GM13976 (cell line): ENCODE measurements around the gene C14orf119.

Experiments used
- DNase-seq: peaks from one replicate; pipeline ENCODE4 v3.0.0; 2012; ENCODE audit warnings: low spot score
- CTCF ChIP-seq: IDR thresholded peaks from 2 replicates; pipeline ENCODE4 v1.5.1; 2012; ENCODE audit warnings: borderline replicate concordance, mild to moderate bottlenecking; ENCODE audit not compliant: insufficient read depth; ENCODE audit errors: extremely low read depth, missing control alignments, control extremely low read depth
- in situ Hi-C: fragments of 300-500 bp; cut with MboI; formaldehyde crosslinking; loops from one replicate; pipeline ENCODE4 v1.12.0; 2022; ENCODE audit warnings: low sequenced_read_pairs, mixed read lengths, inconsistent platforms; ENCODE audit not compliant: unreplicated experiment

The C14orf119 gene

GRCh38 chr14:23077962-23078361 is 17.3 kb upstream of the C14orf119 start:
- DNase-seq: no peak
- in situ Hi-C loops: no loop called here
- TF ChIP-seq CTCF: no peak

GRCh38 chr14:23078692-23079116 is 16.6 kb upstream of the C14orf119 start:
- no peak for TF ChIP-seq CTCF
- no peak for DNase-seq
- in situ Hi-C loops: no loop called here

- in situ Hi-C loops: no loop called here
Observed at GRCh38 chr14:23079716-23080115, 15.6 kb upstream of the C14orf119 start.

DNA sequence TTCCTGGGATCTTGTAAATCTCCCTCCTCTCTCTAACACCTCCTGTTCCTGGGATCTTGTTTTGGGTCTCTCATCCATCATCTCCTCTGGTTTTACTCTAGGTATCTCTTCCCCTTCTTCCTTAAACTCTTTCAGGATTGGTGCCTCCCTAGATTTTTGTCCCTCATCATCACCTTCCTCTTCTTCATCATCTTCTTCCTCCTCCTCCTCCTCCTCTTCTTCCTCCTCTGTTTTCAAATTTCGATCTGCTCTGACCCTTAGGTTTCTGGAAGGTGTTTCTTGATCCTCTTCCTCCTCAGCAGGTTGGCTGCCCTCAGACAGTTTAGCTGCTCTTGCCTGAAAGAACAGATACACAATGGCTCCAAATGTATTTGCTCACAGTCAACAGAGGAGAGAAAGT is 14.8 kb upstream of the C14orf119 start:
- in situ Hi-C loops: no loop called here
- no peak for DNase-seq
- TF ChIP-seq CTCF: no peak

More at GRCh38 chr14:23079716-23080115, 15.6 kb upstream of the C14orf119 start:
- no peak for DNase-seq
- TF ChIP-seq CTCF: no peak

- in situ Hi-C loops: no loop called here
- no peak for TF ChIP-seq CTCF
- no peak for DNase-seq
Observed at GRCh38 chr14:23085458-23085857, 9.8 kb upstream of the C14orf119 start.

DNA sequence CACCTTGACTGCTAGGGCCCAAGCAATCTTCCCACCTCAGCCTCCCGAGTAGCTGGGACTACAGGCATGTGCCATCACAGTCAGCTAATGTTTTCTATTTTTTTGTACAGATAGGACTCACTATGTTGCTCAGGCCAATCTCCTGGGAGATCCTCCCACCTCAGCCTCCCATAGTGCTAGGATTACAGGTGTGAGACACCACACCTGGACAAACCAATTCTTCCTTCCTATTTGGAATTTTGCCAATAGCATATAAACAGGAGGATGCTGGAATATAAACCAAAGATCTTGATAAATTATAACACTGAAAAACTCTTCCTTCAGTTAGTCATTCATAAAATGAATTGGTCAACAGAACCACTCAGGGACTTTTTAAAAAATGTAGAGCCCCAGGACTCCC is 8.7 kb upstream of the C14orf119 start:
- no peak for DNase-seq
- no peak for TF ChIP-seq CTCF
- in situ Hi-C loops: no loop called here

GRCh38 chr14:23089498-23090253 is 5.6 kb upstream of the C14orf119 start:
- TF ChIP-seq CTCF: no peak
- in situ Hi-C loops: no loop called here
- DNase-seq: no peak
